Chondrocyte (in vitro differentiated cells): Measurements from ENCODE around the gene KRT35. TPM values are rescaled to one million over a fixed set of nuclear protein-coding genes. Genes with fewer than 3 reads are reported as not detected.

Experiments
- DNase-seq: peaks from one replicate; pipeline ENCODE4 v3.0.0; 2021; ENCODE audit warnings: mixed read lengths, low spot score
- H3K27ac Mint-ChIP-seq: one replicate; pipeline ENCODE4 v1.8.0; 2021; ENCODE audit warnings: mild to moderate bottlenecking, moderate library complexity, mixed read lengths; ENCODE audit not compliant: unreplicated experiment
- H3K27me3 Mint-ChIP-seq: 2 replicates; pipeline ENCODE4 v1.8.0; 2021; ENCODE audit warnings: low read depth, mixed read lengths
- H3K36me3 Mint-ChIP-seq: 2 replicates; pipeline ENCODE4 v1.8.0; 2021; ENCODE audit warnings: low read depth, mixed read lengths
- H3K4me1 Mint-ChIP-seq: 2 replicates; pipeline ENCODE4 v1.8.0; 2021; ENCODE audit warnings: low read depth, mild to moderate bottlenecking, mixed read lengths
- H3K4me3 Mint-ChIP-seq: one replicate; pipeline ENCODE4 v1.8.0; 2021; ENCODE audit warnings: mild to moderate bottlenecking, moderate library complexity, mixed read lengths; ENCODE audit not compliant: unreplicated experiment
- H3K9me3 Mint-ChIP-seq: 2 replicates; pipeline ENCODE4 v1.8.0; 2021; ENCODE audit warnings: low read depth, mixed read lengths
- CTCF ChIP-seq: fragments of 200-600 bp; sonication (generic); IDR thresholded peaks from 2 replicates; pipeline ENCODE4 v1.5.0; 2021; ENCODE audit warnings: antibody characterized with exemption, mild to moderate bottlenecking, moderate library complexity
- total RNA-seq: library from RNA; stranded (reverse); gene quantifications from 3 replicates; pipeline ENCODE4 v1.2.1, GENCODE V29; 2021

Gene KRT35
- total RNA-seq, 1 donor from 2014 or later = not detected

- no peak for DNase-seq
- Mint-ChIP-seq H3K9me3 (no peaks in the 10 kb centered on the region), H3K36me3 (no peaks in the 10 kb centered on the region), H3K27me3 (peaks cover 7% of the 10 kb centered on the region), H3K4me3 (no peak overlapping the region), H3K27ac (no peak overlapping the region), H3K4me1 (no peaks in the 10 kb centered on the region)
- TF ChIP-seq CTCF = no peak
These were observed 29.5 kb upstream of the KRT35 start for GRCh38 chr17:41510251-41511065.

GRCh38 chr17:41507315-41507880 is 26.4 kb upstream of the KRT35 start:
- H3K27ac Mint-ChIP-seq = no peak overlapping the region
- DNase-seq = no peak
- no peaks in the 10 kb centered on the region for H3K27me3 Mint-ChIP-seq
- TF ChIP-seq CTCF = no peak
- peaks cover 4% of the 10 kb centered on the region for H3K4me1 Mint-ChIP-seq
- no peaks in the 10 kb centered on the region for H3K9me3 Mint-ChIP-seq
- no peak overlapping the region for H3K4me3 Mint-ChIP-seq
- H3K36me3 Mint-ChIP-seq = no peaks in the 10 kb centered on the region

GRCh38 chr17:41505809-41506767 is 25.1 kb upstream of the KRT35 start:
- no peak for TF ChIP-seq CTCF
- Mint-ChIP-seq H3K27me3 (no peaks in the 10 kb centered on the region), H3K36me3 (no peaks in the 10 kb centered on the region), H3K27ac (no peak overlapping the region), H3K4me1 (peaks cover 4% of the 10 kb centered on the region), H3K4me3 (no peak overlapping the region), H3K9me3 (no peaks in the 10 kb centered on the region)
- no peak for DNase-seq

GRCh38 chr17:41505007-41505808 is 24.3 kb upstream of the KRT35 start, which contains the start of gene KRT13:
Gene KRT13, minus strand, starts transcription at chr17:41505612. Its CDS starts 62 bp downstream, at chr17:41505550.
- DNase-seq = no peak
- Mint-ChIP-seq H3K4me1 (peaks cover 4% of the 10 kb centered on the region), H3K27me3 (no peaks in the 10 kb centered on the region), H3K9me3 (no peaks in the 10 kb centered on the region), H3K27ac (no peak within 1 kb of the TSS), H3K36me3 (no peaks in the 10 kb centered on the region), H3K4me3 (no peak within 1 kb of the TSS)
- no peak for TF ChIP-seq CTCF
